COLO668 (cell line): ENCODE measurements around the gene UBAP1L.
"Not testable (repeated sequence)": the region's sequence is repeated elsewhere in the genome, so short reads cannot be mapped to it uniquely, and the experiment has no call there.

ENCODE experiments used
- DNase-seq: peaks from one replicate; lab custom pipeline; 2025; ENCODE audit not compliant: unreplicated experiment; lab: John Stamatoyannopoulos, UW

The UBAP1L gene

DNA sequence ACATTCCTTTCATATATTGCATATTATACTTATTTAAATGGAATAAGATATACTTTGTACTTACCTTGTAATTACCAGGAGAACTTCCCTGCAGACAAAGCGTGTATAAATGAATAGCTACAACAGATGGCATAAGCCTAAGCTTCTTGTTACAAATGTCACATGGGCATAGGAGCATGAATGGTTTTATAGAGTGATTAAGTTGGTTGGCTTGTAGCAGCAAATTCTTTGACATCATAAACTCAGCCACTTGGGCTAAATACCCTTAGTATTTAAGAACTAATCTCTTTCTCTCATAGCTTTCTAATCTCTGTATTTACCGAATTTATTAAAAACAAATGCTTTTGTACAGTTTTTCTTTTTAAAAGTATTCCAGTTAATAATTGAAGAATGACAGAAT lies at the start of gene UBAP1L:
TSS of gene UBAP1L (minus strand) at position 115 of the 400 bp plus-strand sequence. CDS start 8,985 bp downstream, outside the sequence.
- no peak for DNase-seq

- DNase-seq: no peak
These were observed 49.1 kb upstream of the UBAP1L start for GRCh38 chr15:65164139-65164538.

- DNase-seq: no peak
These were observed 48.0 kb upstream of the UBAP1L start for GRCh38 chr15:65163041-65163440.

DNA sequence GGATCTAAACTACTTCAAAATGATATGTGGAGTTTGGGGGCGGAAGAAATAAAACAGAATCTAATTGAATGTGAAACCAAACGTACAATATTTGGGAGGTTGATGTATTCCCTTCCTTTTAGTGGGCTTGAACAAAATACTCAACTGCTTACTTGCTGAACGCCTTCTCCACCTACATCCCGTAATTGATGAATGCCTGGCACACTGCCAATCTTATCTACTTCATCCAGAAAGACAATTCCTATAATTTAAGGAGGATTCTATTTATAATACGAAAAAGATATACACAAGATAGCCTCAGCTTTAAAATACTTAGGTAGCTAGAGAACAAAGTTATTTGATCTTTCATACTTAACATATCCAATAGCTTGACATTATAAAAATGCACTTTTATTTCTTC lies 41.7 kb upstream of the UBAP1L start:
- DNase-seq: no peak

GRCh38 chr15:65154720-65155119 lies 39.7 kb upstream of the UBAP1L start:
- no peak for DNase-seq

DNA sequence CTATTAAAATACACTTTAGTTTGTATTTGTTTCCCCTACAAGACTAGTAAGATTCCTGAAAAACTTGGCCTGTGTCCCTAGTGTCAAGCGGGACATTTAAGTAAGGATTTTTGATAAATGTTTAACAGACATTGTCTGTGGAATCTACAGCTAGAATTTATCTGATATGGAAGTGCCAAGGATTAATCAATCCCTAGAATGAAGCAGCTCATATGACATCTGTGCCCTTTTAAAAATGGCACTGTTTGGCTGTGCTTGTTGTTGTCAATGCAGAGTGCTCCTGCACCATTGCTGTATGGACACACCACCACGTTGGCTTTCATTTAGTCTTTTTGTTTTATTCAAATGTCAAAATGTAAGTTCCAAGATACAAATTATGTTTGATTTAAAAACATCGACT lies 32.9 kb upstream of the UBAP1L start:
- no peak for DNase-seq

DNA sequence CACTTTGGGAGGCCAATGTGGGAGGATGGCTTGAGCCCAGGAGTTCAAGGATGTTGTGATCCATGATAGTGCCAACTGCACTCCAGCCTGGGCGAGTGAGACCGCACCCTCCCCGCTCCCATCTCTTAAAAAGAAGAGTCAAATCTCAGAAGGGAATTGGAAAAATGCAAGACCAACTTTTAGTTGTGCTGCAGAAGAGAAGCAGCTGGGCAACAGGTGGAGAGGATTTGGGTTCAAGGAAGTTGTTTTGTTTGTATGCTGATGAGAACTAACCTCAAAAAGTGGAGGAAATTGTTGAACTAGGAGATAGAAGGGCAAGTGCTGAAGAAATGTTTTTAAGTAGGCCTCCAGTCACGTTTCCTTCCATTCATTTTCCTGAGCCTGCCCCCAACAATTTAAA lies 31.4 kb upstream of the UBAP1L start:
- DNase-seq: no peak

DNA sequence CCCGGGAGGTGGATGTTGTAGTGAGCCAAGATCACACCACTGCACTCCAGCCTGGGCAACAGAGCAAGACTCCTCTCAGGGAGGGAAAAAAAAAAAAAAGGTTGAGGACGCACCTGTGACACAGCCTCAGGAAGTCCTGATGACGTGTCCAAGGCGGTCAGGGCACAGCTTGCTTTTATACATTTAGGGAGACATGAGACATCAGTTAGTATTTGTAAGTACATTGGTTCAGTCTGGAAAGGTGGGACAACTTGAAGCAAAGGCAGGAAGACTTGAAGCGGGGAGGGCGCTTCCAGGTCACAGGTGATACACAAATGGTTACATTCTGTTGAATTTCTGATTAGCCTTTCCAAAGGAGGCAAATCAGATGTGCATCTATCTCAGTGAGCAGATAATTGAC lies 23.6 kb upstream of the UBAP1L start:
- DNase-seq: not testable (repeated sequence)

- DNase-seq: not testable (repeated sequence)
These were observed 22.9 kb upstream of the UBAP1L start for GRCh38 chr15:65137893-65138292.

DNA sequence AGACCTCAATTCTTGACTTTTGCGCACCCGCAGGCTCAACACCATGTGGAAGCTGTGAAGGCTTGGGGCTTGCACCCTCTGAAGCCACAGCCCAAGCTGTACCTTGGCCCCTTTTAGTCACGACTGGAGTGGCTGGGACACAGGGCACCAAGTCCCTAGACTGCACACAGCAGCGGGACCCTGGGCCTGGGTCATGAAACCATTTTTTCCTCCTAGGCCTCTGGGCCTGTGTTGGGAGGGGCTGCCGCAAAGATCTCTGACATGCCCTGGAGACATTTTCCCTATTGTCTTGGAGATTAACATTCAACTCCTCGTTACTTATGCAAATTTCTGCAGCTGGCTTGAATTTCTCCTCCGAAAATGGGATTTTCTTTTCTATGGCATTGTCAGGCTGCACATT lies 22.1 kb upstream of the UBAP1L start:
- not testable (repeated sequence) for DNase-seq

DNA sequence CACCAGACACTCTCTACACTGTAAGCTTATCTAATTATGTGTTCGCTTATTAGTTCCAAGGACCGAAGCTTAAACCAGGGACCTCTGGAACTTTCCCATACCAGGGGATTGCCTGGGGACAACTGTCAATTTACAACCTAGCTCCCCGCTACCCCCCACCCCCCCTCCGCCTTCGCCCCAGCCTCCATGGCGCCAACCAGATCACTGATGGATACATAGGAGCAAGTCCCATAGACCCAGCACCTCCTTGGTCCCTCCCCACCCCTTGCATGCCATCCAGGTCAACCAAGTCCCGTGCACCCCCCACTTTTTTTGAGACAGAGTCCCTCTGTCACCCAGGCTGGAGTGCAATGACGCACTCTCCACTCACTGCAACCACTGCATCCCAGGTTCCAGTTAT lies 19.5 kb upstream of the UBAP1L start:
- no peak for DNase-seq

GRCh38 chr15:65133548-65134200 lies 18.7 kb upstream of the UBAP1L start, which contains the start of gene PDCD7:
Gene PDCD7, minus strand, starts transcription at chr15:65133808. Its CDS starts 27 bp downstream, at chr15:65133781.
- DNase-seq: peak; percentile 89

DNA sequence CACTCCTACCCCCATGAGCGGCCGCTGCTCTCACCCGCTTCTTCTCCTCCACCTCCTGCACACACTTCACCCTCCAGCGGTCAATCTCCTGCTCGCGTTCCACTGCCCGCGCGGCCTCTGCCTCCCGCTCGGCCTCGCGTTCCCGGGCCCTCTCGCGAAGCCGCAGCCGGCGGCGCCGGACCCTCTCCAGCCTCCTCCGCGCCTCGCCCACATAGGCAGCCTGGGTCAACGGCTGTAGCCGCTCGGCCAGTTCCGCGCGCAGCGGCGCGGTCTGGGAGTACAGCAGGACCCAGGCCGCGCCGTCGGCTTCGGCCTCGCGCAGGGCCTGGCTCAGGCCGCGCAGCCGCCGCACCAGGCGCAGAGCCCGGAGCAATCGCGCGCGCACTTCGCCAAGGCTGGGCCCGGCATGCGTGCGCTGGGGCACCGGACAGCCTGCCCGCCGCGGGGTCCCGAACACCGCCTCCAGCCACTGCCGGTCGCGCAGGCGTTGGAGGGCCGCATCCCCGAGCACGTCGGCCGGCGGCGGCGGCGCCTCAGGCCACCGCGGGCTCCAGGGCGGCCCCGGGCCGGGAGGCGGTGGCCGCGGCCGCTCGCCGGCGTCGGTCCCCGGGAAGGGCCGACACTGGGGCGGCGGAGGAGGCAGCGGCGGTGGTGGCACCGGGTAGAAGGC lies 18.0 kb upstream of the UBAP1L start:
- DNase-seq: peak; percentile 65

DNA sequence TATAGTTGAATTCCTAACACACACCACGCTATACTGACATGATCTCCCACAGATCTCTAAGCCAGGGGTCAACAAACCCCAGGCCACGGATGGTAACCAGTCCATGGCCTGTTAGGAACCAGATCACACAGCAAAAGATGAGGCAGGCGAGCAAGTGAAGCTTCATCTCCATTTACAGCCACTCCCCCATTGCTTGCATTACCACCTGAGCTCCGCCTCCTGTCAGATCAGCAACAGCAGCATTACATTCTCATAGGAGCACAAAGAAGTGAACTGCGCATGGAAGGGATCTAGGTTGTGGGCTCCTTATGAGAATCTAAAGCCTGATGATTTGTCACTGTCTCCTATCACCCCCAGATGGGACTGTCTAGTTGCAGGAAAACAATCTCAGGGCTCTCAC lies 15.9 kb upstream of the UBAP1L start:
- DNase-seq: no peak

DNA sequence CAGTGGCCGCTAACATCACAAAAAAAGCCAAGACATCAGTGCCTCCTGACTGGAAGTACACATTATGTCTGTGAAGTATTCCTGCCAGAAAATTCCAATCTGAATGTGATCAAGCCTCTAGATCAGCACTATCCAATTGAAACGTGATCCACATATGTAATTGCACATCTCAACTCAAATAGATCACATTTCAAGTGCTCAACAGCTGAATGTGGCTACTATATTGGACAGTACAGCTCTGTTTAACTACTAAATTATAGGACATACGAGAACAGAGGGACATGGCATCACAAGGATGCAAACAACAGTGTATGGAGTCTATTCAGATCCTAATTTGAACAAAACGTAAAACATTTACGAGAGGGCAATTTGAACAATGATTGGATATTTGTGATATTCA lies 542 bp upstream of the UBAP1L start:
- DNase-seq: peak; percentile 19

- no peak for DNase-seq
These were observed 4.2 kb downstream of the UBAP1L start for GRCh38 chr15:65110676-65111292.

GRCh38 chr15:65106011-65106590 lies 8.9 kb downstream of the UBAP1L start:
- no peak for DNase-seq

DNA sequence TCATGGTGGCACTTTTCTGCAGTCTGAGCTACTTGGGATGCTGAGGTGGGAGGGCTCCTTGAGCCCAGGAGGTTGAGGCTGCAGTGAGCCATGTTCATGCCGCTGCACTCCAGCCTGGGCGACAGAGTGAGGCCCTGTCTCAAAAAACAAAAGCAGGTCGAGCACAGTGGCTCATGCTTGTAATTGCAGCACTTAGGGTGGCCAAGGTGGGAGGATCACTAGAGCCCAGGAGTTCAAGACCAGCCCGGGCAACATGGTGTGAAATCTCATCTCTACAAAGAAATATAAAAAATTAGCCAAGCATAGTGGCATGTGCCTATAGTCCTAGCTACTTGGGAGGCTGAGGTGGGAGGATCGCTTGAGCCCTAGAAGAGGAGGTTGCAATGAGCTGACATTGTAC lies 10.0 kb downstream of the UBAP1L start:
- DNase-seq: no peak

- DNase-seq: no peak
These were observed 12.1 kb downstream of the UBAP1L start for GRCh38 chr15:65102912-65103311.

DNA sequence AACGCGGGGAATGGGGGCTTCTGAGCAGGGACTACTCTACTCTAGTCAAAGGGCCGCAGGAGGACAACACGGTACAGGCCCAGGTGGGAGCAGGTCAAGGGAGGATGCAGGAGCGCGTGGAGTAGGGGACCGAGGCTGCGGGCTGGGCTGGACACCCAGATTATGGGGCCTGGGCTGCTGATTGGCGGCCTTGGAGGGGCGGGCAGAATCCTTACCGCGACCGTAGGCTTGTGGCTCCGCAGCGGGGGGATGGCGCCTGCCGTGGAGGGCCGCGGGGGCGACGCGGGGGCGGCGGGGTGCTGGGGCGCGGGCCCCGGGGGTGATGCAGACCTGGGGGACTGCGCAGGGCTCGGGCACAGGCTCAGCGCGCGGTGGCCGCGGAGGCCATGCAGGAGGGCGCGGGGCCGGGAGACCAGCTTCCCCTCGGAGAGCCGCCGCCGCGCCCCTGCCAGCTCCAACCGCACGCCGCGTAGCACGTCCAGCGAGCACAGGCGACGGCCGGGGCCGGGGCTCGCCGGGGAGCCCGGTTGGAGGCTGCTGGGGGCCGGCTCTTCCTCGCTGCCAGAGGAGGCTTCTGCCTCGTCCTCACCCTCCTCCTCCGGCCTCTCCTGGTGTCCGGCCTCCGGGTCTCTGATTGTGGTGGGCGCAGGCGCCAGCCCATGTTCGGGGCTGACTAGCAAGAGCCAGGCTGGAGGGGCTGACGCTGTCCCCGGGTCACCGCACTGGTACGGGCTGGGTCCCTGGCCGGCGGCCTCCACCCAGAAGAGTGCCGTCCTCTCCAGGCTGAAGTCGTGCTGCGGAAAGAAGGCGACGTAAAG lies 12.9 kb downstream of the UBAP1L start:
- DNase-seq: no peak

DNA sequence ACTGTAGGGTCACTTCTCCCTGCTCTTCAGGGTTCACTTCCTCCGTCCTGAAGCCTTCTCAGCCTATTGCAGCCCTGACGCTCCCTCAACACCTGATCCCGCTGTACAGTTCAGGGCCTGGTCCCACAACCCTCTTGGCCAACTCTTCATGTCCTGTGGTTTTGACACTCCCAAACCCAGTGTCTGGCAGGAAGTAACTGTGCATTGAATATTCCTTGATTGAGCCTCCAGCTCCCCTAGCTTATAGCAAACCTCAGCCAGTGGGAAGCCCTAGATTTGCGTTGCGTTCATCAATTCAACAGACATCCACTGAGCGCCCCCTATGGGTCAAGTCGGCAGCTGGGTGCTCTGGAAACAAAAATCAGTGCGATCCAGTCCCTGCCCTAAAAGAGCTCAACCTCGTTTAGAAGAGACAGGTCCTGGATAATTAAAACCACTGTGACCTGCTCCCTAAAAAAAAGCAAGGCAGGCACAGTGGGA lies 13.5 kb downstream of the UBAP1L start:
- DNase-seq: peak; percentile 26
